Measurements from ENCODE around the gene ZFR. TPM values are rescaled to one million over a fixed set of nuclear protein-coding genes. Genes with fewer than 3 reads are reported as not detected.
"Not testable (repeated sequence)": the region's sequence is repeated elsewhere in the genome, so short reads cannot be mapped to it uniquely, and the experiment has no call there.

Gene ZFR
- total RNA-seq, 2 donors from 2014 or later: 45.0 to 51.8 TPM

DNA sequence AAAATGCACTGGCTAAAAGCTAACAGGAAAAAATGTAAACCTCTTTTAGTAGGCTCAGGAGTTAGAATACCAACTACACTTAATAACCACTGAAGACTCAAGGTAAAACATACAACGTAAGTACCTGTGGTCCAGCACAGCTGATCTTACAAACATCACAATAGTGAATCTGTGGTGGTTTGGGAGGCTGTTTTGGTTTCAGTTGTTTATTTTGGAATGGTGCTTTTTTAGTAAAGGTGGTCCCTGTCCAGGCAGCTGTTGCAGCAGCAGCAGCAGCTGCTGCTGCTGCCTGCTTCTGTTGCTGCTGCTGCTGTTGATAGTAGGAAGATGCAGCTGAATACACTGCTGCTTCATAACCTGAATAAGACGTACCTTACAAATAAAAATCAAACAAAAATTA, 37.9 kb downstream of the ZFR start:
- no peak for TF ChIP-seq CTCF (IDR thresholded peaks at IDR 0.05)
- H3K27me3 ChIP-seq: no peaks in the 10 kb centered on the region
- no peak overlapping the region for H3K4me3 ChIP-seq
- no peak overlapping the region for H3K9ac ChIP-seq (ENCODE audit: low read depth in 2 of 2, low read length in 2 of 2)
- H3K9me3 ChIP-seq: no peaks in the 10 kb centered on the region
- intact Hi-C loops (cut with DNase I): no loop called here
- H3K27ac ChIP-seq: no peak overlapping the region
- H3K36me3 ChIP-seq: no peaks in the 10 kb centered on the region
- H3K4me1 ChIP-seq: no peaks in the 10 kb centered on the region
- no peak for DNase-seq

GRCh38 chr5:32405507-32405906, 39.0 kb downstream of the ZFR start:
- intact Hi-C loops (cut with DNase I): no loop called here
- no peaks in the 10 kb centered on the region for H3K36me3 ChIP-seq
- no peak overlapping the region for H3K9ac ChIP-seq (ENCODE audit: low read depth in 2 of 2, low read length in 2 of 2)
- no peak for TF ChIP-seq CTCF (IDR thresholded peaks at IDR 0.05)
- H3K27ac ChIP-seq: no peak overlapping the region
- no peaks in the 10 kb centered on the region for H3K9me3 ChIP-seq
- DNase-seq: no peak
- no peak overlapping the region for H3K4me3 ChIP-seq
- no peaks in the 10 kb centered on the region for H3K27me3 ChIP-seq
- no peaks in the 10 kb centered on the region for H3K4me1 ChIP-seq

DNA sequence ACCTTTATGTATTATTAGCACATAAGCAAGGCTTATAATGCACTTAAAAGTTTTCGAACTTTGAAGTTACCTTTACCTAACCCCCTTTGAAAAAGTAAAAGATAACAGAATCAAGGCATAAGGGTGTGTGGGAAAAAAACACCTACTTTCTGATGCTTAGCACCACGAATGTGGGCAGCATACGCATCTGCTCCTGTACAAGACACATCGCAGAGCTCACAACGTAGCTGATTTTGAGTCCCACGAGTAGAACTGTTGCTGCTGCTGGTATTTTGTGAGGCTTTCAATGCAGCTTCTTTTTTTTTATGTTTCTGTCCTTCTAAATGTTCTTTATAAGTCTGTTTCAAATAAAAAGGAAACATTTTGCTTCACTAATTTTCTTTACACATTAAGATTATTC, 40.8 kb downstream of the ZFR start:
- no peak overlapping the region for H3K4me3 ChIP-seq
- no peak for DNase-seq
- H3K27me3 ChIP-seq: no peaks in the 10 kb centered on the region
- intact Hi-C loops (cut with DNase I): no loop called here
- peaks cover 8% of the 10 kb centered on the region for H3K36me3 ChIP-seq
- H3K27ac ChIP-seq: no peak overlapping the region
- TF ChIP-seq CTCF (IDR thresholded peaks at IDR 0.05): no peak
- no peak overlapping the region for H3K9ac ChIP-seq (ENCODE audit: low read depth in 2 of 2, low read length in 2 of 2)
- no peaks in the 10 kb centered on the region for H3K9me3 ChIP-seq
- H3K4me1 ChIP-seq: no peaks in the 10 kb centered on the region

DNA sequence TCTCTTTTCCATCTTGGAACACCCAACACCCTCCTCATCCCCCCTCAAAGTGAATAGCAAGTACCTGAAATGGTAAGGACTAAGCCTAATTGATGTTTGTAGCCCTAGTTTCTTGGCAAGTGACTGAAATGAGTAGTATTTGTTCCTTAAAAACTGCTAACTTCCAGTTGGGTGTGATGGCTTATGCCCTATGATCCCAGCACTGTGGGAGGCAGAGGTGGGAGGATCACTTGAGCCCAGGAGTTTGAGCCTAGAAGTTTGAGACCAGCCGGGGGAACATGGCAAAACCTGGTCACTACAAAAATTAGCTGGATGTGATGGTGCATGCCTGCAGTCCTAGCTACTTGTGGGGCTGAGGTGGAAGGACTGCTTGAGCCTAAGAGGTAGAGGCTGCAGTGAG, 44.1 kb downstream of the ZFR start:
- no peak overlapping the region for H3K9ac ChIP-seq (ENCODE audit: low read depth in 2 of 2, low read length in 2 of 2)

GRCh38 chr5:32398754-32399153, 45.8 kb downstream of the ZFR start:
- H3K9me3 ChIP-seq; H3K27me3 ChIP-seq; intact Hi-C loops (cut with DNase I); H3K4me3 ChIP-seq; H3K9ac ChIP-seq (ENCODE audit: low read depth in 2 of 2, low read length in 2 of 2); H3K27ac ChIP-seq; H3K36me3 ChIP-seq; DNase-seq; H3K4me1 ChIP-seq: not testable (repeated sequence)

More for the DNA sequence above, 44.1 kb downstream of the ZFR start:
- H3K4me1 ChIP-seq: no peaks in the 10 kb centered on the region
- no peak for DNase-seq
- intact Hi-C loops (cut with DNase I): no loop called here
- H3K4me3 ChIP-seq: no peak overlapping the region
- H3K36me3 ChIP-seq: peaks cover 8% of the 10 kb centered on the region
- no peak overlapping the region for H3K27ac ChIP-seq
- H3K27me3 ChIP-seq: no peaks in the 10 kb centered on the region
- H3K9me3 ChIP-seq: no peaks in the 10 kb centered on the region
- no peak for TF ChIP-seq CTCF (IDR thresholded peaks at IDR 0.05)

DNA sequence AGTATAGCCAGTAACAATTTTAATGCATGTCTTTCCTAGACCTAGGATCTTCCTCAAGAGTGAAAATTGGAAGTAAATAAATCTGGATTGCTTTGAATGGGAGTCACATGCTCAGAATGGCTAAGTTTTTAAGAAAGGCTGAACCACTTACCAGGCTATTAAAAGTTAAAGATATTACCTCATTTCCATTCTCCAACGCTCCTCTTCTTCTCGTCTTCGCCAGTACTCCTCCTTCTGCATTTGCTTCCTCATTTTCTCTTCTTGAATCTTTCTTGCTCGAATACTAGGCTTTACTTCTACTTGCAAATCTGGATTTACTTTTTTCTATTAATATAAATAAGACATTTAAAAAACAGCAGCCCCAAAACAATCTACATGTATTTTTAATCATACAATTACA, 49.6 kb downstream of the ZFR start:
- intact Hi-C loops (cut with DNase I): no loop called here
- DNase-seq: no peak
- Histone ChIP-seq H3K4me3 (no peak overlapping the region), H3K27me3 (no peaks in the 10 kb centered on the region), H3K27ac (no peak overlapping the region), H3K9me3 (no peaks in the 10 kb centered on the region), H3K4me1 (no peaks in the 10 kb centered on the region), H3K36me3 (peaks cover 8% of the 10 kb centered on the region), H3K9ac (ENCODE audit: low read depth in 2 of 2, low read length in 2 of 2) (no peak overlapping the region)
- no peak for TF ChIP-seq CTCF (IDR thresholded peaks at IDR 0.05)

Data from colonic mucosa (tissue), 4 donors.